ENCODE results near the gene C2orf78. TPM values are rescaled to one million over a fixed set of nuclear protein-coding genes. Genes with fewer than 3 reads are reported as not detected.

The C2orf78 gene, protein sequence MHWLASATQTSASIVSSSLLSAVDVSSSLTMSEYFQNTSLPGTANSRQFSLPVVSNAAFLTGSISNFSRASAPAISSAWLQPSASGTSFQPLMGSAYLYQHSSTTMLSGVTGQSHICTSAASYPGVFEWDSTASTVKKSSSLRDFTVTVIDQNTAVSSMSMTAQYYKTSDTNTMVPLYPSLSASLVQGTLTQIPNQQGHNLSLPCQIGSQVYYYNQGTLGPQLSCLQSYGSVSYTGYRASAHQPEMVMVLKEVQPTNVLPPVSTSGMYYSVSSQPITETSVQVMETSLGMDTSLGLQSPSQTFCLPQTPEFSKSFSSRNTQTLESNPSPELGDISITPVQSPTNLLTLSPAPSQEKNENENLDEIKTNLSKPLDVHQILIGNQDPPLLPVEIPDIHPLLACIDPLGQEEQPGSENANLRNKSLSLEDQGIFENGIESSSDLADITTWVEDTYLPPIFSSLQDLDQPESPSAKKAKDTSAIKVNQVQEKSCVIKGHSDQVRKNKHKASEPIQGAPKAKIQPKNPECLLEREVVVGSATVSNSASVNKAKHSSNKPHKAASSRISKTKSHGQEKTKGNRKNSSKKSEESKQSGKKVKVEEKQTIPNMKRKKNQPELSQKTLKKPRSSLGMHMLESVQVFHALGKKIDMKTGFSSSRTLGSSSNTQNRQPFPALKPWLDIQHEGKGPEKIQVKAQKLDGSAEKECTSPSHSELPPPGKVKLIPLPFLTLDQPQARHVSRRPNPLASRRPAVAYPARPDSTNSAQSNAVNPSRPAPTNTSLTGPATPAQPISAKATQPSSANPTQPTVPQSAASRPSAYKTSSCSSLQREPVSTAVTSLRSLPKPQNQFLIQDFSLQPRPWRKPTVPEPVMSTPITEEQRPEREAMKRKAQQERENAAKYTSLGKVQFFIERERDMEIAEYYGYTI
- total RNA-seq: not detected in 2 replicates

DNA sequence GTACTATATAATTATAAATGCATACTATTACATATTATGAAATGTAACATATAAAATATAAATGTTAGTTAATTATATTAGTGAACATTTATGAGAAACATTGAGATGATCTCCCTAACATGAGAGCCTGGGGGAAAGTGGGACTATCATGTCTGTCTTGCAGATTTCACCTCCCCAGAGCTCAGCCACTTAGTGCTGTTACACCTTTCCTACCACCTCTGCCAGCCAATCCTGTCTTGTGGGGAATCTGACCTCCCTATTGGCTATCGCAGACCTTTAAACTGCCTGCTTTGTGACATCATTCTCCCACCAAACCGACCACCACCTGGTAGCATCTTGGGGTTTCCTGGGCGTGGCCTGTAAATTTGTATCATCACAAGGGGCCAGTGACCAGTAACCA lies at the start of gene C2orf78:
C2orf78 (plus strand) TSS at position 301 of the 400 bp plus-strand sequence. CDS start 127 bp downstream, outside the sequence.

GRCh38 chr2:73736855-73737779 lies 46.9 kb upstream of the C2orf78 start, which contains the start of gene TPRKB:
Gene TPRKB (minus strand): TSS chr2:73737345. CDS start chr2:73734569, 2,776 bp downstream.

DNA sequence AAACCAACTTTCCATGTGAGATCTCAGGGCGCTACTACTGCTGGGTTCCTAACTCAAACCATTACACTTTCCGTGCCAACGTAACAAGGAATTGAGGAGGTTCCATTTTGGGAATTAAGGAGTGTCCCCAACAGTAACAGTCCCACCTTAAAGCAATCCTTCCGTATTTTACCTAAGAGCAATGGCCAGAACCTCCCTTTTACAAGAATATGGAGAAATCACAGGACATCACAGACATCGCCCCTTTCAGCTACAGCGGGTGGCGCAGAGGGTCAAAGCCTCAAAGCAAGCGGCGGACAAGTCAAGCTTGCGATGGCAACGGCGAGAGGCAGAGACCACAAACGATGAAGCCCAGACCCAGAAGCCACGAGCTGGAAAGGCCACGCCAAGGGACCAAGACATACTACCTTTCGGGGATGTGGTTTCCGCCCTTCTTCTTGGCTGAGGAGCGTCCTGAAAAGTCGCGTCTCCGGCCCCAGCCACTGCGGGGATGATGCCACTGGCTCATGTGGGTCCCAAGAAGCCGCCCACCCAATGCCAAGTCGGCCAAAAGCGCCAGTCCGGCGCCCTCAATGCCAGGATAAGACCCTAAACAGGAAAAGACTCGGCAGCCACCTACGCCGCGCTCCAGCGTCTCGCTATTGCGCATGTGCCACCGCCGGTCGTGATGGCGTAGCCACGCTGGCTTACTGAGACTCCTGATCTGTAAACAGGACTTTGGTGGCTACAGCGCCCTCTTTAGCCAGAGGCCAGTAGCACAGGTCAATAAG lies 4.3 kb upstream of the C2orf78 start, which contains the start of gene DUSP11:
DUSP11 (minus strand) TSS at position 637 of the 770 bp plus-strand sequence; CDS start at position 508, 129 bp downstream.

DNA sequence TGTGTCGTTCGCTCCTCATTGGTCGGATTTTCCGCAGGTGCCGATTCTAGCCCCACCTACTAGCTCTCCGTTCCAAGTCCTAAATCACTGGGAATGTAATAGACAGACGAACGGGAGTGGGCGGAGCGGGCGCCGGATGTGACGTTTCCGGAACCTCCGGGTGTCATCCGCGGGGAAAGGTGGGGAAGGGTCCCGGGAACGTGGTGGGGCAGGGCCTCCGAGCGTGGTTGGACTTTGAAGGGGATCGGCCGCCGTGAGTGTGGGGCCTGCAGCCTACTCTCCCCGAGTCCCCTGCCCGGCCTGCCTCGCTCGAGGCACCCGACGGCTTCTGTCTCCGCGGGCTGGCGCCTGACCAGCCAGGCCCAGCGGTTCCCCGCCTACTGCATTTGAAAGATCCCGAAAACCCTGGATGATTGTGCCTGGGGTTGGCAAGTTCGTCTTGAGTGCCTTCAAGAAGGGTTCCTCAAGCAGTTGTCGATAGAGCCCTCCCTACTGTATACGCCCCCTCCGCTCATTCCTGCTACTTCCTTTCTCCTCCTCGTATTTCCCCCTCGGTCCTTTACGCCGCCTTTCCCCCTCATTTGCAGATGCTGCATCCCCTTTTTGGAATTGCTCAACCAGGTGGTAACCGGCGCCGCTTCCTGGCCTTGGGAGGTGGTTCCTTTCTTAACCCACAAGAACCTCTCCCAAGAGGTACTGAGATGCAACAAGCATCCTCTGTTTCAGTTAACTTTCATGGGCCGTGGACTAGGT lies 45.0 kb downstream of the C2orf78 start, which contains the start of gene STAMBP:
STAMBP (plus strand) TSS at position 144 of the 753 bp plus-strand sequence. CDS start 1,896 bp downstream, outside the sequence.

Other genes starting within 250 kb of the C2orf78 start
- gene NAT8, start 141.8 kb upstream of the C2orf78 start, total RNA-seq: not detected in 2 replicates
- gene TPRKB, start 46.8 kb upstream of the C2orf78 start, total RNA-seq: 38.3 and 47.6 TPM in 2 replicates
- gene DUSP11, start 4.1 kb upstream of the C2orf78 start, total RNA-seq: 41.8 and 52.3 TPM in 2 replicates
- 35.5 and 37.7 TPM in 2 replicates for gene STAMBP, start 44.8 kb downstream of the C2orf78 start, total RNA-seq
- 8.6 and 12.4 TPM in 2 replicates for gene ACTG2, start 108.8 kb downstream of the C2orf78 start, total RNA-seq
- gene DGUOK, start 142.7 kb downstream of the C2orf78 start, total RNA-seq: 105 and 107 TPM in 2 replicates
- 1.6 and 2.0 TPM in 2 replicates for gene TET3, start 200.7 kb downstream of the C2orf78 start, total RNA-seq